Subcutaneous adipose tissue (tissue), 4 donors: ENCODE measurements around the gene RUNX2. TPM values are rescaled to one million over a fixed set of nuclear protein-coding genes. Genes with fewer than 3 reads are reported as not detected.

Experiments
- CTCF ChIP-seq: fragments of 450-650 bp; IDR thresholded peaks from one replicate; pipeline ENCODE4 v1.5.1; 2016; ENCODE audit warnings: low read depth, mild to moderate bottlenecking, control low read depth, antibody characterized with exemption, moderate library complexity
- total RNA-seq, 4 donors: library from RNA; depleted of rRNA; stranded (reverse); fragments of >200 nt; gene quantifications; one replicate each; pipeline ENCODE4 v1.1.0, GENCODE V29; 2016

The RUNX2 gene
- total RNA-seq, 4 donors from 2014 or later: 1.3 to 4.6 (median 2.6) TPM

GRCh38 chr6:45430590-45431202 is 102.6 kb downstream of the RUNX2 start:
- no peak for TF ChIP-seq CTCF

GRCh38 chr6:45431317-45432065 is 103.4 kb downstream of the RUNX2 start:
- TF ChIP-seq CTCF: no peak

- no peak for TF ChIP-seq CTCF
Measured at GRCh38 chr6:45432977-45433376, 104.8 kb downstream of the RUNX2 start.

- no peak for TF ChIP-seq CTCF
Measured at GRCh38 chr6:45433533-45434380, 105.6 kb downstream of the RUNX2 start.

- no peak for TF ChIP-seq CTCF
Measured at GRCh38 chr6:45434381-45434700, 106.2 kb downstream of the RUNX2 start.

- TF ChIP-seq CTCF: no peak
Measured at GRCh38 chr6:45436544-45437438, 108.7 kb downstream of the RUNX2 start.
